ENCODE results near the gene ANK2. TPM values are rescaled to one million over a fixed set of nuclear protein-coding genes. Genes with fewer than 3 reads are reported as not detected.

The ANK2 gene
- total RNA-seq, 1 experiment from 2014 or later: 5.6 TPM

GRCh38 chr4:113078066-113078465 is 28.6 kb downstream of the ANK2 start:
- H3K9ac ChIP-seq (ENCODE audit: low read length): no peak overlapping the region
- POLR2A ChIA-PET: no interaction called here
- DNase-seq (ENCODE audit: low read depth, low spot score) (no peak), ATAC-seq (no peak)
- no peaks in the 10 kb centered on the region for H3K9me3 ChIP-seq (ENCODE audit: control insufficient read depth in 1 of 2, insufficient read depth in 1 of 2, low read depth in 1 of 2, low read length in 2 of 2)
- H3K4me2 ChIP-seq (ENCODE audit: low read length): no peak overlapping the region
- no peak overlapping the region for H2AFZ ChIP-seq (ENCODE audit: low read depth, low read length, poor library complexity, severe bottlenecking)
- TF ChIP-seq ATF3 (IDR thresholded peaks at IDR 0.05): no peak
- TF ChIP-seq POLR2A (IDR thresholded peaks at IDR 0.05; ENCODE audit: borderline replicate concordance, extremely low read depth, insufficient read depth, insufficient read length): no peak
- no peak for TF ChIP-seq MAX (IDR thresholded peaks at IDR 0.05)
- no peak for TF ChIP-seq EGR1 (IDR thresholded peaks at IDR 0.05; ENCODE audit: low read depth)
- no peak for TF ChIP-seq EZH2phosphoT487 (IDR thresholded peaks at IDR 0.05; ENCODE audit: borderline replicate concordance)
- no peak for TF ChIP-seq YY1 (IDR thresholded peaks at IDR 0.05; ENCODE audit: extremely low read depth, insufficient replicate concordance, low read depth, low read length)
- no peak for TF ChIP-seq ZNF274 (IDR thresholded peaks at IDR 0.05; ENCODE audit: low read depth, low read length)
- no peak for TF ChIP-seq CTCF (IDR thresholded peaks at IDR 0.05 in 2 of 3, conservative IDR thresholded peaks at IDR 0.05 in 1 of 3; ENCODE audit: borderline replicate concordance in 1 of 3, insufficient read depth in 1 of 3, low read depth in 2 of 3, low read length in 2 of 3)
- no peak for TF ChIP-seq FOSL1 (IDR thresholded peaks at IDR 0.05; ENCODE audit: low read depth)
- no peak for TF ChIP-seq POLR2AphosphoS5 (IDR thresholded peaks at IDR 0.05; ENCODE audit: low read depth, low read length)
- no peak for TF ChIP-seq CEBPB (IDR thresholded peaks at IDR 0.05; ENCODE audit: low read depth)
- no peak for TF ChIP-seq EZH2 (IDR thresholded peaks at IDR 0.05)
- TF ChIP-seq RAD21 (IDR thresholded peaks at IDR 0.05; ENCODE audit: low read depth): no peak
- TF ChIP-seq ZFX (IDR thresholded peaks at IDR 0.05): no peak
- no peak for TF ChIP-seq ELF1 (IDR thresholded peaks at IDR 0.05; ENCODE audit: borderline replicate concordance, low read depth)
- BruUV-seq (replicated peaks): no TSS peak
- intact Hi-C loops (cut with micrococcal nuclease): no loop called here
- H3K4me1 ChIP-seq (ENCODE audit: control insufficient read depth in 1 of 2, insufficient read depth in 2 of 2, low read length in 2 of 2): no peaks in the 10 kb centered on the region
- no peaks in the 10 kb centered on the region for H3K27me3 ChIP-seq (ENCODE audit: insufficient read depth, low read length)
- RAD21 ChIA-PET (ENCODE audit: low non-redundant PET in 1 of 2, low total read pairs in 2 of 2, uncharacterized antibody in 2 of 2, unreplicated experiment in 2 of 2): no interaction called here
- H3K36me3 ChIP-seq (ENCODE audit: control insufficient read depth in 1 of 2, insufficient read depth in 2 of 2, low read length in 2 of 2): no peaks in the 10 kb centered on the region
- no peak overlapping the region for H3K27ac ChIP-seq (ENCODE audit: low read depth, low read length)
- H4K20me1 ChIP-seq (ENCODE audit: insufficient read depth): no peaks in the 10 kb centered on the region
- no peak overlapping the region for H3K4me3 ChIP-seq (replicated peaks in 1 of 2; ENCODE audit: low read depth in 1 of 2, low read length in 2 of 2)
- no peaks in the 10 kb centered on the region for H3K9me2 ChIP-seq (ENCODE audit: insufficient read depth)
- CTCF ChIA-PET: interaction anchor here (1.2 kb wide), 1 partner anchor 33 kb away, joined by 4 read pairs; no protein-coding TSS in a partner anchor
- no peaks in the 10 kb centered on the region for H3K79me2 ChIP-seq (ENCODE audit: insufficient read depth, low read length)
